OCI-LY3 (cell line): ENCODE results near the gene DOCK2.

Experiments
- CTCF ChIP-seq: fragments of 200-600, 300-600 bp; sonication (generic); IDR thresholded peaks from 2 replicates; pipeline ENCODE4 v1.5.1; 2014; ENCODE audit warnings: antibody characterized with exemption, low read length, low read depth
- EZH2phosphoT487 ChIP-seq: fragments of 200-600 bp; shearing (Covaris generic); IDR thresholded peaks from 2 replicates; pipeline ENCODE4 v1.6.1; 2018; ENCODE audit warnings: antibody characterized with exemption, mixed run types, low read depth

GRCh38 chr5:169992789-169993484 lies 355.9 kb downstream of the DOCK2 start:
- TF ChIP-seq CTCF (no peak), EZH2phosphoT487 (no peak)
